SU-DHL-6 (cell line): ENCODE data around the gene CLEC4A.

Experiments used
- H2AFZ ChIP-seq: fragments of 200-600 bp; sonication (generic); 2 replicates; pipeline ENCODE4 v1.6.1; 2014; ENCODE audit warnings: low read depth, mild to moderate bottlenecking, moderate library complexity, mixed read lengths, antibody characterized with exemption, low read length; ENCODE audit not compliant: severe bottlenecking
- H3F3A ChIP-seq: fragments of 200-600 bp; shearing (Covaris generic); 2 replicates; pipeline ENCODE4 v1.6.0; 2016; ENCODE audit warnings: antibody characterized with exemption, mild to moderate bottlenecking; ENCODE audit not compliant: insufficient read depth
- H3K27ac ChIP-seq: fragments of 200-600 bp; sonication (generic); 2 replicates; pipeline ENCODE4 v1.5.1; 2016; ENCODE audit warnings: low read depth, mild to moderate bottlenecking, low read length, moderate library complexity, mixed read lengths
- H3K27me3 ChIP-seq: fragments of 200-600 bp; sonication (generic), shearing (Covaris generic); 2 replicates; pipeline ENCODE4 v1.6.0; 2014; ENCODE audit warnings: mild to moderate bottlenecking, low read length
- H3K36me3 ChIP-seq: fragments of 200-600 bp; sonication (generic); 2 replicates; pipeline ENCODE4 v1.6.1; 2014; ENCODE audit warnings: mild to moderate bottlenecking, low read length, mixed read lengths
- H3K4me2 ChIP-seq: fragments of 300-600, 200-600 bp; shearing (Covaris generic), sonication (generic); 2 replicates; pipeline ENCODE4 v1.6.0; 2014; ENCODE audit warnings: low read length, low read depth, mild to moderate bottlenecking; ENCODE audit not compliant: poor library complexity, severe bottlenecking
- H3K4me3 ChIP-seq: fragments of 200-600 bp; sonication (generic); 2 replicates; pipeline ENCODE4 v1.5.1; 2014; ENCODE audit warnings: antibody characterized with exemption, low read length, mild to moderate bottlenecking, mixed read lengths; ENCODE audit not compliant: insufficient read depth, poor library complexity, severe bottlenecking
- H3K79me2 ChIP-seq: fragments of 200-600 bp; sonication (generic); 2 replicates; pipeline ENCODE4 v1.6.1; 2014; ENCODE audit warnings: mild to moderate bottlenecking, low read length, moderate library complexity; ENCODE audit not compliant: insufficient read depth
- H3K9ac ChIP-seq: fragments of 200-600 bp; sonication (generic); 2 replicates; pipeline ENCODE4 v1.7.0; 2014; ENCODE audit warnings: mild to moderate bottlenecking, low read length
- H3K9me2 ChIP-seq: fragments of 200-600 bp; sonication (generic); replicated peaks from 2 replicates; pipeline ENCODE4 v1.6.1; 2014; ENCODE audit warnings: low read length; ENCODE audit not compliant: insufficient read depth
- H3K9me3 ChIP-seq: fragments of 200-600 bp; sonication (generic); 2 replicates; pipeline ENCODE4 v1.6.1; 2014; ENCODE audit warnings: low read length, mixed read lengths; ENCODE audit not compliant: insufficient read depth
- H4K20me1 ChIP-seq: fragments of 200-600 bp; sonication (generic); 2 replicates; pipeline ENCODE4 v1.6.1; 2014; ENCODE audit warnings: low read depth, mild to moderate bottlenecking, antibody characterized with exemption, low read length, moderate library complexity, mixed read lengths
- CTCF ChIP-seq: fragments of 200-600 bp; sonication (generic); IDR thresholded peaks from one replicate; pipeline ENCODE4 v1.5.1; 2017; ENCODE audit warnings: antibody characterized with exemption, mild to moderate bottlenecking, low read length, moderate library complexity; ENCODE audit not compliant: insufficient read depth, poor library complexity, severe bottlenecking
- EZH2phosphoT487 ChIP-seq: fragments of 200-600 bp; sonication (generic), shearing (Covaris generic); conservative IDR thresholded peaks from 2 replicates; pipeline ENCODE4 v1.6.1; 2018; ENCODE audit warnings: mild to moderate bottlenecking, antibody characterized with exemption, low read length, moderate library complexity, mixed read lengths

Gene CLEC4A

GRCh38 chr12:8077207-8077606, 46.2 kb upstream of the CLEC4A start:
- Histone ChIP-seq H3F3A (no peaks in the 10 kb centered on the region), H3K27me3 (no peaks in the 10 kb centered on the region), H3K36me3 (no peaks in the 10 kb centered on the region), H4K20me1 (no peaks in the 10 kb centered on the region), H3K4me3 (no peak overlapping the region), H3K4me2 (no peak overlapping the region), H3K9me3 (no peaks in the 10 kb centered on the region), H3K9ac (no peak overlapping the region), H3K9me2 (no peaks in the 10 kb centered on the region), H2AFZ (no peak overlapping the region), H3K27ac (no peak overlapping the region), H3K79me2 (peaks cover 7% of the 10 kb centered on the region)
- TF ChIP-seq CTCF (no peak), EZH2phosphoT487 (no peak)

GRCh38 chr12:8078398-8078797, 45.0 kb upstream of the CLEC4A start:
- Histone ChIP-seq H4K20me1 (no peaks in the 10 kb centered on the region), H3K27me3 (no peaks in the 10 kb centered on the region), H2AFZ (no peak overlapping the region), H3K9me3 (no peaks in the 10 kb centered on the region), H3K79me2 (peaks cover 19% of the 10 kb centered on the region), H3K4me2 (no peak overlapping the region), H3K9ac (no peak overlapping the region), H3K27ac (no peak overlapping the region), H3K4me3 (no peak overlapping the region), H3K9me2 (no peaks in the 10 kb centered on the region), H3F3A (no peaks in the 10 kb centered on the region), H3K36me3 (no peaks in the 10 kb centered on the region)
- TF ChIP-seq CTCF, result no peak
- no peak for TF ChIP-seq EZH2phosphoT487

DNA sequence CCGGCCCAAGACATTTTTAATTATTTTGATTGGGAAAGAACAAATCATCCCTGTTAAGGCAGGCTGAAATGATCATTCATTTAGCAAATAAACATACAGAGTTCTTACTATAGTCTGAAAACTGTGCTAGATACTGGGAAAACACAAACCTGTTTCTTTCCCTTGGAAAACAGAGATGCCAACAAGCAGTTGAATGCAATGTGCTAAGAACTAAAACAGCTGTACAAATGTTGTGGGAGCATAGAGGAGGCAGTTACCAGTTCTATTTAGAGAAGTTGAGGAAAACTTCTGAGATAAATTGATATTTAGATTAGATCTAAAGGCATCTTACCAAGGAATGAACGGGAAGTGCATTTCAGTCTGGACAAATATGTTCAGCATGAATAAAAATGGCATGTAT, 44.5 kb upstream of the CLEC4A start:
- H3K27ac ChIP-seq, result no peak overlapping the region
- no peaks in the 10 kb centered on the region for H4K20me1 ChIP-seq
- no peak overlapping the region for H3K4me2 ChIP-seq
- no peak overlapping the region for H2AFZ ChIP-seq
- H3K9me2 ChIP-seq, result no peaks in the 10 kb centered on the region
- TF ChIP-seq EZH2phosphoT487 (no peak), CTCF (no peak)
- no peak overlapping the region for H3K9ac ChIP-seq
- no peaks in the 10 kb centered on the region for H3K36me3 ChIP-seq
- no peak overlapping the region for H3K4me3 ChIP-seq
- H3K27me3 ChIP-seq, result no peaks in the 10 kb centered on the region
- H3F3A ChIP-seq, result no peaks in the 10 kb centered on the region
- H3K79me2 ChIP-seq, result peaks cover 24% of the 10 kb centered on the region
- H3K9me3 ChIP-seq, result no peaks in the 10 kb centered on the region
